Heart left ventricle (tissue), 16 donors: ENCODE data around the gene TNS3. TPM values are rescaled to one million over a fixed set of nuclear protein-coding genes. Genes with fewer than 3 reads are reported as not detected.
A peak's percentile ranks its signal among the peaks of the same experiment; 100 is the strongest.

Experiments used
- ATAC-seq, 4 donors: fragments of 200-7000 bp; cut with Tn5 transposase; one replicate each; pipeline ENCODE4 v1.9.1; 2020 to 2022; ENCODE audit warnings: moderate library complexity in 4 of 4, mild to moderate bottlenecking in 3 of 4, moderate number of reproducible peaks in 1 of 4
- DNase-seq, 5 donors: peaks; one replicate each; pipeline ENCODE4 v3.0.0-alpha.2; 2020
- H3K27ac ChIP-seq, 12 donors: fragments of 200-600 bp; sonication (generic) in 4 of 12; one replicate each; pipeline versions ENCODE4 v1.5.0 to v1.8.0; 2016 to 2022; ENCODE audit warnings: mild to moderate bottlenecking in 2 of 12
- H3K27me3 ChIP-seq, 9 donors: fragments of 200-600 bp; sonication (generic) in 2 of 9; one replicate each; pipeline versions ENCODE4 v1.5.1 to v1.8.0; 2016 to 2022; ENCODE audit warnings: mild to moderate bottlenecking in 3 of 9
- H3K36me3 ChIP-seq, 9 donors: fragments of 200-600 bp; sonication (generic) in 2 of 9; one replicate each; pipeline versions ENCODE4 v1.5.0 to v1.8.0; 2018 to 2022; ENCODE audit warnings: mild to moderate bottlenecking in 2 of 9
- H3K4me1 ChIP-seq, 12 donors: fragments of 200-600 bp; sonication (generic) in 4 of 12; one replicate each; pipeline versions ENCODE4 v1.5.0 to v1.8.0; 2016 to 2022; ENCODE audit warnings: mild to moderate bottlenecking in 3 of 12
- H3K4me3 ChIP-seq, 12 donors: fragments of 200-600 bp; sonication (generic) in 4 of 12; one replicate each; pipeline versions ENCODE4 v1.5.0 to v1.8.0; 2017 to 2022; ENCODE audit warnings: mild to moderate bottlenecking in 9 of 12, moderate library complexity in 4 of 12
- H3K9me3 ChIP-seq, 12 donors: fragments of 200-600 bp; sonication (generic) in 4 of 12; one replicate each; pipeline versions ENCODE4 v1.5.0 to v1.8.0; 2016 to 2022; ENCODE audit warnings: mild to moderate bottlenecking in 1 of 12
- CTCF ChIP-seq, 12 donors: fragments of 200-600 bp; sonication (generic) in 4 of 12; IDR thresholded peaks; one replicate each; pipeline versions ENCODE4 v1.5.0 to v1.8.0; 2018 to 2022; ENCODE audit warnings: antibody characterized with exemption in 12 of 12, mild to moderate bottlenecking in 5 of 12
- POLR2A ChIP-seq, 2 donors: fragments of 450-650 bp; IDR thresholded peaks; one replicate each; pipeline ENCODE4 v1.6.1; 2017; ENCODE audit warnings: antibody characterized with exemption in 2 of 2, mild to moderate bottlenecking in 2 of 2, moderate library complexity in 2 of 2
- WGBS, 4 donors: extraction: QIAGEN DNeasy Blood & Tissue Kit in 2 of 4; methylation state at CpG; one replicate each; pipeline versions ENCODE4 v1.1.5 to v1.1.7; 2013 to 2018; 5-methylcytosine and 5-hydroxymethylcytosine counted together
- intact Hi-C, 10 donors: fragments of 100-400 bp; cut with DNase I; formaldehyde crosslinking; loops; one replicate each; pipeline versions ENCODE4 v1.11.1 to v1.14.2; 2022
- polyA plus RNA-seq, 2 donors: library from polyadenylated mRNA; stranded (reverse); fragments of 200-250 nt; gene quantifications; one replicate each; pipeline ENCODE4 v1.2.3, GENCODE V29; 2013
- total RNA-seq, 9 donors: library from RNA; depleted of rRNA in 2 of 9; stranded (reverse); fragments of >200 nt in 2 of 9; fragmentation: NEBNext Ultra II Directional in 3 of 9; extraction: Animal tissue kit (Norgen Biotek cat#: 25700) in 3 of 9; gene quantifications; one replicate each; pipeline versions ENCODE4 v1.1.0 to v1.2.4, GENCODE V29; 2016 to 2023
- donor health status: ischemic (EF 13 %, LVEDD 7.1; RV severe dilation, severe dysfunction).
- donor health status: healthy with polysubstance abuse.
- donor health status: DM: no; HTN: yes; CAD: no.
- donor health status: DM: no; HTN: no; CAD: no.
- donor health status: ischemic (EF 25% LVEDD 6.9; RV normal size, moderate dysfunction).
- donor health status: ischemic (EF 25% LVEDD 5.7; RV mildly dilated, moderate dysfunction).
- donor health status: healthy.
- donor health status: DM: yes; HTN: yes; CAD: no.
- donor health status: ischemic (EF 35%, LVEDD 5.7; RV mildly dilated, moderate dysfunction).
- donor health status: nonischemic (EF 11% LVEDD 7.7; RV severe dilation, severe dysfunction).
- donor health status: DM: yes; HTN: yes; CAD: no.
- donor health status: PGD.
- donor health status: ischemic (EF 29% LVEDD 5.4; RV normal size, mild dysfunction).
- donor health status: nonischemic (EF 23%, LVEDD 6.1; RV moderate dilation, normal function).

The TNS3 gene
- total and polyA plus RNA-seq, 11 donors = 10.1 to 116 (median 32.7) TPM

- Histone ChIP-seq H3K4me3 (no peak overlapping the region), H3K27me3 (no peaks in the 10 kb centered on the region), H3K27ac (no peak overlapping the region), H3K4me1 (peaks cover 0 to 19% (median 0%) of the 10 kb centered on the region in 12 donors), H3K36me3 (no peaks in the 10 kb centered on the region), H3K9me3 (peaks cover 0 to 1% (median 0%) of the 10 kb centered on the region in 12 donors)
- TF ChIP-seq POLR2A (IDR thresholded peaks at IDR 0.05) (no peak), CTCF (IDR thresholded peaks at IDR 0.05) (no peak)
- DNase-seq = no peak
- intact Hi-C loops = loop anchor here in 2 of 10 donors (5.0 kb wide), 2 partner anchors 52 to 62 kb away; no protein-coding TSS in a partner anchor
- no peak for ATAC-seq
Observed at GRCh38 chr7:47244692-47245091, 337.2 kb downstream of the TNS3 start.

- TF ChIP-seq CTCF (IDR thresholded peaks at IDR 0.05) (no peak), POLR2A (IDR thresholded peaks at IDR 0.05) (no peak)
- Histone ChIP-seq H3K27me3 (no peaks in the 10 kb centered on the region), H3K27ac (peak overlapping the region in 5 of 12 donors; percentile 7 to 33 (median 22)), H3K4me1 (peaks cover 0 to 16% (median 0%) of the 10 kb centered on the region in 12 donors), H3K9me3 (no peaks in the 10 kb centered on the region), H3K4me3 (no peak overlapping the region), H3K36me3 (no peaks in the 10 kb centered on the region)
- ATAC-seq (peak in 2 of 4 donors; percentile 11 to 35), DNase-seq (no peak)
- intact Hi-C loops = loop anchor here in 1 of 10 donors (5.0 kb wide), 1 partner anchor 59 kb away; no protein-coding TSS in a partner anchor
- WGBS, 4 donors = 70 to 84% (median 76%) methylated on average over 10 of the region's 10 CpGs
Observed at GRCh38 chr7:47241112-47242065, 340.5 kb downstream of the TNS3 start.

GRCh38 chr7:47239931-47240421 lies 341.9 kb downstream of the TNS3 start:
- intact Hi-C loops = loop anchor here in 4 of 10 donors (5.0 to 10.0 kb wide), 4 partner anchors 43 to 885 kb away; no protein-coding TSS in a partner anchor
- H3K4me1 ChIP-seq = peaks cover 0 to 18% (median 2%) of the 10 kb centered on the region in 12 donors
- no peaks in the 10 kb centered on the region for H3K9me3 ChIP-seq
- H3K27me3 ChIP-seq = no peaks in the 10 kb centered on the region
- ATAC-seq = no peak
- 73 to 84% (median 80%) methylated on average over 3 of the region's 3 CpGs for WGBS, 4 donors
- no peak for DNase-seq
- H3K4me3 ChIP-seq = no peak overlapping the region
- no peaks in the 10 kb centered on the region for H3K36me3 ChIP-seq
- TF ChIP-seq CTCF (IDR thresholded peaks at IDR 0.05) = no peak
- TF ChIP-seq POLR2A (IDR thresholded peaks at IDR 0.05) = no peak
- peak overlapping the region in 3 of 12 donors; percentile 20 to 33 (median 26) for H3K27ac ChIP-seq

- TF ChIP-seq CTCF (IDR thresholded peaks at IDR 0.05) (no peak), POLR2A (IDR thresholded peaks at IDR 0.05) (no peak)
- Histone ChIP-seq H3K4me1 (peaks cover 0 to 18% (median 2%) of the 10 kb centered on the region in 12 donors), H3K36me3 (no peaks in the 10 kb centered on the region), H3K27ac (peak overlapping the region in 2 of 12 donors; percentile 17 to 39), H3K4me3 (no peak overlapping the region), H3K9me3 (no peaks in the 10 kb centered on the region), H3K27me3 (no peaks in the 10 kb centered on the region)
- ATAC-seq (no peak), DNase-seq (no peak)
- intact Hi-C loops = loop anchor here in 3 of 10 donors (5.0 to 10.0 kb wide), 3 partner anchors 42 to 884 kb away; no protein-coding TSS in a partner anchor
- whole genome bisulfite sequencing, 4 donors = 83 to 90% (median 87%) methylated on average over 5 to 7 of the region's 7 CpGs
Observed at GRCh38 chr7:47239034-47239433, 342.9 kb downstream of the TNS3 start.
